ENCODE measurements around the gene GJA4.
A peak's percentile ranks its signal among the peaks of the same experiment; 100 is the strongest.

The GJA4 gene

DNA sequence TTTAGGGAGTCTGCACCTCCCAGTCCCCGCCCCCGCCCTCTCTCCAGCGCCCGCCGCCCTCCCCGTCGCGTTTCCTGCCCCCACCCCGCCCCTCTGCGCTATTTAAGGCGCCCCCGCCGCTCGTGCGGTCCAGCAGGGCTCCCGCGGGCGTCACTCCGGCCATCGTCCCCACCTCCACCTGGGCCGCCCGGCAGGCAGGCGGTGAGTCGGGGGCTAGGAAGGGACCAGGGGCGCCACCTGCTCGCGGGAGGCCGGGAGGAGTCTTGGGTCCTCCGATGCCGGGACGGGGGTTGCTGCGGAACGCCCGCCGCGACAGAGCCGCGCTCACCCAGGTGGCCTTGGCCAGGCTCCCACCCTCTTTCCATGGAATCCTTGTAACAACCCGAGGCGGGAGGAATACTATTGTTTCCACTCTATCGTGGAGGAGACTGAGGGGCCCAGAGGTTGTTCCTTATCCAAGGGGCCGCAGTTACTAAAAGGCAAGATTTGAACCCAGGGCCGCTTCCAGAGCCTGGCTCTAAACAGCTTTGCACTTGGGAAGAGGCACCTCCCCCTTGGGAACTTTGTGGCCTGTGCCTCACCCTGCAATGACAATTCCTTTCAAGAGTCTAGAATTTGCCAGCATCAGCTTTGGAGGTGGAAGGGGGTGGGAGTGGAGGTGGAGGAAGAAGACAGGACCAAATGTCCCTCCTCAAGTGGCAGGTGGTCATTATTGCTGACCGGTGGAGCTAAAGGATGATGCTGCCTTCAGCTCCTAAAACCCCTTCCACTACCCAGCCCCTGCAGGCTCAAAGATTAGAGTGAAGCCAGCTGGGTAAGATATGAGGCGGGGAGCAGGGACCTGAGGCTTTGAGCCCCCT, at the start of gene GJA4:
Gene GJA4 (plus strand): TSS at position 132 of the 860 bp plus-strand sequence. CDS start 1,215 bp downstream, outside the sequence.
- no peak for DNase-seq

DNA sequence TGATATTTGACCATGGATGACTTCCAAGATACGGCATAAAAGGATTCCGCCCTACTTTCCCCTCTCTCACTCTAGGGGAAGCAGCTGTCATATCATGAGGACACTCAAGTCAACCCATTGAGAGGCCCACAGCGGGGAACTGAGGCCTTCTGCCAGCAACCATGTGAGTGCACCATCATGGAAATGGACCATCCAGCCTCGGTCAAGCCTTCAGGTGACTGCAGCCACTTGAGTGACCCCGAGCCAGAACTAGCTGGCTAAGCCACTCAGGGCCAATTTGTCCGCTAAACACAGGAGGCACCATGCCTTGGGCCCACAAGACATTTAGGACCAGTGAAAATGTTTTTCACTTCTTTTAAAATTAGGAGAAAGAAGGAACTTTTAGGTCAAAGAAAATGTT, 49.0 kb upstream of the GJA4 start:
- DNase-seq = no peak

DNA sequence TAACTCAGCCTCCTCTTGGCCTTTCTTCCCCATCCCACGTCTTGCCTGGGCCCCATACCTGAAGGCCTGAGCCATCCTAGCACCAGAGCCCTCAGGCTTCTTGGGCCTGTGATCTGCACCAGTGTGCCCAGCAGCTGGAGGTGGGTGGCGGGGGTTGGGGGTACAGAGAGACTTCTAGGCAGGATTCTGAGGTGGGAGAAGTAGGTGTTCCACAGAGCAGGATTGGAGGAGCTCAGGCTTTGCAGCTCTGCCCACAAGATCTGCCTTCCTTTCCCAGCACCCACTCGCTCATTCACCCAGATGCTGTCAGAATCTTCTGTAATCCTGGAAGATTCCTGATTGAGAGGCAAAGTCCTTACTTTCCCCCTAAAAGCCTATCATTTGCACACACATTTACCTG, 47.9 kb upstream of the GJA4 start:
- DNase-seq = peak in 6 of 58 donors; percentile 2 to 39 (median 14)

DNA sequence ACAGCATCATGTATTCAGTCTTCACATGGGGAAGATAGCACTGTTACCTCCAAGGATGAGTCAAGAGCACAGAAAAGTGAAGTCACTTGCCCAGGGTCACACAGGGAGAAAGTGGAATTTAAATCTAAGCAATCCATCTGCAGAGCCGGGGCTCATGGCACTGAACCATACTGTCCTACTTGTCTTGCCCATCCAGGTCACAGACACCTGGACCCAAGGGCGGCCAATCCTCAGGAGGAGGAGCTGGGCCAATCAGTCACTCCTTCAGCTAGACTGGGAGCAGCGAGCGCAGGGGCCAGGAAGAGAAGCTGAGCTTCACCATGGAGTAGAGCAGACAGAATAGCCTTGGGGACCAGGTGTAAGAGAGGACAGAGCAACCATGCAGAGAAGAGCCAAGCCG, 47.1 kb upstream of the GJA4 start:
- DNase-seq = no peak

DNA sequence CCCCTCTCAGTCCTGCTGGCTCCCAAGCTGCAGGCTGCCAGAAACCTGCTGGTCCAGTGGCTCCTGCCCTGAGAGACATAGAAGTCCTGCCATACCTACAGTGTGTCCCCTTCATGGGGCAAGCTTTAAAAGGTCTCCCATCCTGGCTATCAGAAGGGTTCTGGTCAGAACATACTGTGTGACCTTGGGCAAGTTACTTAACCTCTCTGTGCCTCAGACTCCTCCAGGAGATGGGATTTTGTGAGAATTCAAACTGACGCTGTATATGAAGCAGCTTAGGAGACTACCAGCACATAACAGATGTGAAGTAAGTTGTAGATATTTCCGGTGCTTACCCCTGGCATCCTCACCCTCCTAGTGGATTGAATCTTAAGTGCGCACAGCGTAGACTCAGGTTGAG, 46.7 kb upstream of the GJA4 start:
- no peak for DNase-seq

DNA sequence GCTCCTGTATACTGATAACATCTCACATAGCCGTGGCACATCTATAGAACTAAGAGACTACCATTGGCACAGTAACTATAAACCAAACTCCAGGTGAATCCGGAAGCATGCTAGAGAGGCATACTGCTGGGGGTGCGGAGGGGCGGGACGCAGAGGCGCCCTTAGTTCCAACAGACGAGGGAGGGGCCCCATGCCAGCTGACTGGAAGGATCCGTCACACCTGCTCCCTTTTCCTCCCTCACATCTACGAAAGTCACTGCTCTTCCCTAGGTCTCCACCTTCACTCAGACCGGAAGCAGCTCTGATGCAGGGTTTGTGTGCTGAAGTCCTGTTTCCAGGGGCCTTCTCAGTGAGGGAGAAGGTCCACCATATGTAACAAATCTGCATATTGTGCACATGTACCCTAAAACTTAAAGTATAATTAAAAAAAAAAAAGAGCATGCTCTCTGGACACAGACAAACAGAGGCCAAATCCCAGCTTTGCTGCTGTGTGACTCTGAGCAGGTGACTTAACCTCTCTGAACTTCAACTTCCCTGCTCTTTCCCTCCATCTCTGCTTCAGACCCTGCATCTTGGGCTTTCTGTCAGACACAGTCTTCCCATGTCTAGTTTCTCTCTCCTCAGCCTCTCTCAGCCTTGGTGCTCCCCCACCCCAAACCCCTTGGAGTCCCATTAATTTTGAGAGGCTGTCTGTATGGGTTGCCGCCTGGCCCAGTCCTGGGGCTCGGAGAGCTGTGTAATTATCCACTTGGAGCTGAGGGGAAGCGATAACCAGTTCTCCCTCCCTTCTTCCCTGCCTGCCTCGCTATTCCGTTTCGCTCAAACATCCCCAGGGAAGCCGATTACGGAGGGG, 45.8 kb upstream of the GJA4 start:
- DNase-seq = no peak

DNA sequence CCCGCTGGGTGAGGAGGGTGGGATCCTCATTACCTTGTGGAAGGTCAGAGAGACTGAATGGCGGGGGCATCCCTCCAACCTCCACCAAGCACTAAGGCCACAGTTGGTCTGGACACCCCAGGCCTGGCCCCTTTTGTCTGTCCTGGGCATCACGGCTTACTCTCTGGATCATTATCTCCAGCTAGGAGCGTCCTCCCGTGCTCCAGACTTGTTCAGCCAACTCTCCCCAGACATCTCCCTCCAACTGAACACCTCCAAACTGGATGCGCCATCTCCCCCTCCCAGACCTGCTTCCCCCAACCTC, 45.2 kb upstream of the GJA4 start:
- no peak for DNase-seq

DNA sequence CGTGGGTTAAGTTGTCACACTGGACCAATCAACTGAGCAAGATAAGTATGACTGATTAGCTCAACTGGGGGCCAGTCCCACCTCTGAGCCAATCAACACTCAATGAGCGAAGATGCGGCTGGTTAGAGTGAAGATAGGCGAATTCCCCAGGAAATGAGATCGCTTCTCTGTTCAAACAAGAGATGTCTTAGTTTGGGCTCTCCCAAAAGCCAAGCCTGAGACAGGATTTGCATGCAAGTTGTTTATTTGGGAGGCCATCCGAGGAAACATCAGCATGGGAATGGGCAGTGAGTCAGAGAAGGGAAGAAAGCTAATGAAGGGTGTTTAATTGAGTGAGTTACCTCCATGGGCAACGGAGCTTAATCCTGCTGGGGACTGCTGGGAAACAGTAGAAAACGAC, 42.8 kb upstream of the GJA4 start:
- DNase-seq = peak in 2 of 58 donors; percentile 20 to 36

DNA sequence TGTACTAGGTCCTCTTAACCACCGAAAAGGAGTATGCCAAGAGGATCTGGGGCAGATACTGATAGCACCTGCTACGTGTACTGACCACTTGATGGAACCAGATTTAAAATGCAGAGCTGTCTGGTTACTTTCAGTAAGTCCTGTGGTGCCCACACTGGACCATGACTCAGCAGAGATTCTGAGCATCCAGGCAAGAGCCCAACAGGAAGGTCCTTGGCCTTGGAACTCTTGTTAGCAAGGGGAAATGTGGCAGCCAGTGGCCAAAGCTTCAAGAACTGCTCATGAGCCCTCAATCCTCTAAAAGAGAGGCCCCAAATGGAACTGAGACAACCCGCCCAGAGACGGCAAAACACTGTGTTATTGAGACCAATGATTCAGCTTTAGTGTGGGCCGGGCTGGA, 42.2 kb upstream of the GJA4 start:
- peak in 2 of 58 donors; percentile 18 to 20 for DNase-seq

DNA sequence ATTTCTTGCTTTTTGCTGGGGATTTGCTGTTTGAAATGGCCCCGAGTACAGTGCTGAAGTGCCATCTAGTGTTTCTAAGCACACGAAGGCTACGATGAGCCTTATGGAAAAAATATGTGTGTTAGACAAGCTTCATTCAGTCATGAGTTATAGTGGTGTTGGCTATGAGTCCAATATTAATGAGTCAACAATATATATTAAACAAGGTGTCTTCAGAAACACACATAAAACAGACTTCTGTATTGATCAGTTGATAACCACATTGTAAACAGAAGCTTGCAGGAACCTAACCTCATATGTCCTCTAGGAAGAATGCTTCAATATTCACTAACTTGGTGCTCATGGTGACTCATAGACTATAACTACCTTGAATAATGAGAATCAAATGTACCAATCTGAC, 39.6 kb upstream of the GJA4 start:
- no peak for DNase-seq

DNA sequence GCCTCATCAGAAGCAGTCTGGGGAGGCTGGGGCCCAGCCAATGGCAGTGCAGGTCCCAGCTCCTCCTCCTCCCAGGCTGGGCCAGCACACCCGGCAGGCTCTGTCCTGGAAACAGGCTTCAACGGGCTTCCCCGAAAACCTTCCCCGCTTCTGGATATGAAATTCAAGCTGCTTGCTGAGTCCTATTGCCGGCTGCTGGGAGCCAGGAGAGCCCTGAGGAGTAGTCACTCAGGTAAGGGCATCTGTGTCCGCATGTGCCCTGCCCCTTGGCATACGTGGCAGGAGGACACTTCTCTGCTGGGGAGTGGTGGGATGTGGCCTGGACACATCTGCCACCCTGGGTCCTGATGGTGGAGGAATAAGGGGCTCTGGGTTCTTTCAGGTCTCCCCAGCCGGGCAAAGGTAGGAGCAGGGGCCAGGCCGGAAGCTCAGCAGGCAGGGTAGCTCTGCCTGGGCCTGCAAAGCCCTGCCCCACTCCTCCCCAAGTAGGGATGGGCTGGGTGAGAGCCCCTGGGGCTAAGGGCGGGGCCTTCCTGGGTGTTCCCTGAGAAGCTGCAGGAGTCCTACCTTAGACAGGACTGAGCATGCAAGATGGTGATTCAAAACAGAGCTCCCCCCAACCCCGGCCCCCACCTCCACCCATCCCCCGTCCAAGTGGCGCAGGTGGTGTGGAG, 37.7 kb upstream of the GJA4 start, which contains the start of gene GJB5:
Gene GJB5 (plus strand): TSS at position 84 of the 674 bp plus-strand sequence. CDS start 2,284 bp downstream, outside the sequence.
- DNase-seq = no peak

DNA sequence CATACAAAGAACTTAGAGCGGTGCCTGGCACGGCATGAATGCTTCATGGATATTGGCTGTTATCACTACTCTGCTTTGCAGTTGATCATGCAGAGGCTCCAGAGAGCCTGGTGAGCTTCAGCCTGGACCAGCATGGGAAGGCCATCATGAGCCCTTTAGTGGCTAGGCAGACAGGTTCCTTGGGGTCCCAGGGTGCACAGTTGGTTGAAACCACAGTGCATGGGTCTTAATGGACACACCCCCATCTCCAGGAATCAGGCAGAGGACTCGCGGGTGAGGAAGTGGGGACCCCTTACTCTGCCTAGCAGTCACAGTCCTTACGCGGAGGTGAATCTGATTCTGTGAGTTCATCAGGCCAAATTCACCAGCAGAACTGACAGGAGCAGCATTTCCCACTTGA, 36.8 kb upstream of the GJA4 start:
- no peak for DNase-seq

DNA sequence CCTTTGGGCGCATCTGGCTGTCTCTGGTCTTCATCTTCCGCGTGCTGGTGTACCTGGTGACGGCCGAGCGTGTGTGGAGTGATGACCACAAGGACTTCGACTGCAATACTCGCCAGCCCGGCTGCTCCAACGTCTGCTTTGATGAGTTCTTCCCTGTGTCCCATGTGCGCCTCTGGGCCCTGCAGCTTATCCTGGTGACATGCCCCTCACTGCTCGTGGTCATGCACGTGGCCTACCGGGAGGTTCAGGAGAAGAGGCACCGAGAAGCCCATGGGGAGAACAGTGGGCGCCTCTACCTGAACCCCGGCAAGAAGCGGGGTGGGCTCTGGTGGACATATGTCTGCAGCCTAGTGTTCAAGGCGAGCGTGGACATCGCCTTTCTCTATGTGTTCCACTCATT, 35.4 kb upstream of the GJA4 start:
- DNase-seq = no peak

DNA sequence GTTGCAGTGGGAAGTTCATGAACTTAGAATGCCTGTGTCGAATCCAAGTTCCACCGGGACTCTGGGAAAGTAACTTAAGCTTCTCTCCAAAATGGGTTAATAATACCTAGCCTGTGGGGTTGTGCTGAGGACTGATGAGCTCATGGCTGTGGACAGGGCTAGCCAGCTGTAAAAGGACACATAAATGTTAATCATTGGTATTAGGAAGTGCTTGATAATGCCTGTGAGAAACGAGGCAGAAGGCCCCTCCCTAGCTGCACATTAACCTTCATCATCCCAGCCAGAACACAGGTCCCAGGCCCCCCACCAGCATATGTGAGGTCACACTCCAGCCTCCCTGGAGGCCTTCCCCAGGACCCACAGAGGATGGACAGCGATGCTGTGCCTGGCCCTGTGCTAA, 34.0 kb upstream of the GJA4 start:
- DNase-seq = no peak

DNA sequence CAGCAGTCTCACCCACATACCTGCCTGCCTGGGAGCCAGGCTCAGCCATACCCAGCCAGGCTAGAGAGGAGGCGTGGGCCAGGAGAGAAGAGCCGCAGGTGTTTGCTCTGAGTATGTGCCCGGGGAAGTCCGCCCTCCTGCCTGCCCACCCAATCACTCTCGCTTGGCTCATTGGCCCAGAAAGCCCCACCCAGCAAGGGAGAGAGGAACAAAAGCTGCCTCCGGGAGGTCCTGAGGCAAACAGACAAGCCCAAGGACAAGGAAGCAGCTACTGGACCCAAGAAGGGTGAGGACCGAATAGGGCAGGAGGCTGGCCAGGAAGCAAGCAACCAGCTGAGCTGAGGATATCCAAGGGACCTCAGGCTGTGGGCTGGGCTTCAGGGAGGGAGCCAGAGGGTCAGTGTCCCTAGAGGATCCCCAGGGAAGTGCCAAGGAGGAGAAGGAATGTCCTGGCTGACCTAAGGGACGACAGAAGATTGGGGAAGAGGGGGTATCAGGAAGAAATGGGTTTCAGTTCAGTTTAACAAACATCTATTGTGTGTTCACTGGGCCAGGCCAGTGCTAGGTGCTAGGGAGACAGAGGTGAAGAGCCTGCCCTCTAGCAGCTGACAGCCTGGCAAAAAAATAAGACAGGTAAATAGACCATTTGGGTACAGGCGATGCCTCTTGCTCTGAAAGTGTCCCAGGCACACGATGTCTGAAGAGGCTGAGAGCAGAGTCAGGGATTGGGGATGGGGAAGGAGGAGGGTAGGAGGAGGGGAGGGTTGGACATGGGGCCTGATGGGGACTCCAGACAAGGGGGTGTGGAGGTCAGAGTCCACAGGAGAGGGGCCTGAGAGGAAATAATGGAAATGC, 33.1 kb upstream of the GJA4 start, which contains the start of gene GJB4:
Gene GJB4 (plus strand): TSS at position 238 of the 855 bp plus-strand sequence. CDS start 1,515 bp downstream, outside the sequence.
- no peak for DNase-seq

DNA sequence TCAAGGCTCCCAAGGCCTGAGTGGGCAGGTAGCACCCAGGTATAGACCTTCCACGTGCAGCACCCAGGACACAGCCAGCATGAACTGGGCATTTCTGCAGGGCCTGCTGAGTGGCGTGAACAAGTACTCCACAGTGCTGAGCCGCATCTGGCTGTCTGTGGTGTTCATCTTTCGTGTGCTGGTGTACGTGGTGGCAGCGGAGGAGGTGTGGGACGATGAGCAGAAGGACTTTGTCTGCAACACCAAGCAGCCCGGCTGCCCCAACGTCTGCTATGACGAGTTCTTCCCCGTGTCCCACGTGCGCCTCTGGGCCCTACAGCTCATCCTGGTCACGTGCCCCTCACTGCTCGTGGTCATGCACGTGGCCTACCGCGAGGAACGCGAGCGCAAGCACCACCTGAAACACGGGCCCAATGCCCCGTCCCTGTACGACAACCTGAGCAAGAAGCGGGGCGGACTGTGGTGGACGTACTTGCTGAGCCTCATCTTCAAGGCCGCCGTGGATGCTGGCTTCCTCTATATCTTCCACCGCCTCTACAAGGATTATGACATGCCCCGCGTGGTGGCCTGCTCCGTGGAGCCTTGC, 31.5 kb upstream of the GJA4 start:
- peak in 1 of 58 donors; percentile 19 for DNase-seq

DNA sequence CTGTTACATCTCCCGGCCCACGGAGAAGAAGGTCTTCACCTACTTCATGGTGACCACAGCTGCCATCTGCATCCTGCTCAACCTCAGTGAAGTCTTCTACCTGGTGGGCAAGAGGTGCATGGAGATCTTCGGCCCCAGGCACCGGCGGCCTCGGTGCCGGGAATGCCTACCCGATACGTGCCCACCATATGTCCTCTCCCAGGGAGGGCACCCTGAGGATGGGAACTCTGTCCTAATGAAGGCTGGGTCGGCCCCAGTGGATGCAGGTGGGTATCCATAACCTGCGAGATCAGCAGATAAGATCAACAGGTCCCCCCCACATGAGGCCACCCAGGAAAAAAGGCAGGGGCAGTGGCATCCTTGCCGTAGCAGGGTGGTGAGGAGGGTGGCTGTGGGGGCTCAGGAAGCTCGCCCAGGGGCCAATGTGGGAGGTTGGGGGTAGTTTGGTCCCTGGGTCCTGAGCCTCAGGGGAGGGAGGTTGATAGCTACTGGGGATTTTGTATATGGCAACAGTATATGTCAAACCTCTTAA, 31.0 kb upstream of the GJA4 start:
- DNase-seq = no peak

DNA sequence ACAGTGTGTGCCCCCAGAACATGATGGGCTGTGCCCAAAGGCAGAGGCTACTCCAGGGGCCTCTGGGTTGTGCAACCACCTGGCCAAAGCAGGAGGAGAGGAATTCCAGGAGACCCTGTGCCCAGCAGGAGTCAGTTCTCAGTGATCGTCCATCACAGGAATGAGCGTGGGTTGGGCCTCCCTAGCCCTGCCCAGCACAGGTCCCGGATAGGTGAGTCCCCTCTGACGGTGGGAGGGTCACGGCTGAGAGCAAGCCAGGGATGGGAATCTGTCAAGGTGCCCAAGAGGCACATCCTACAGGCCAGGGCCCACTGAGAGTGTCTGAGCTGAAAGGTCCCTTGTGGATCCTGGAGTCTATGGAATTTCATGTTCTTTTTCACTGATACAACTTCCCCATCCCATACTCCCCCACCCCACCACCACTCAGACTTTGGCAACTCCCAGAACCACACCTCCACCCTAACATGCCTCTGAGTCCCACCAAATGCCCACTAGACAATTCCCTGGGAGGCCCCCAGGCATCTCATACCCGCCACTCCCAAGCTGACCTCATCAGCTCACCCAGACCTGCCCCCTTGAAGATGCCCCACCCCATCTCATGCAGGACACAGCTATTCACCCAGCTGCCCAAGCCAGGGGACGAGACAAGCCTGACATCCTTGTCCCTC, 30.2 kb upstream of the GJA4 start:
- DNase-seq = no peak

DNA sequence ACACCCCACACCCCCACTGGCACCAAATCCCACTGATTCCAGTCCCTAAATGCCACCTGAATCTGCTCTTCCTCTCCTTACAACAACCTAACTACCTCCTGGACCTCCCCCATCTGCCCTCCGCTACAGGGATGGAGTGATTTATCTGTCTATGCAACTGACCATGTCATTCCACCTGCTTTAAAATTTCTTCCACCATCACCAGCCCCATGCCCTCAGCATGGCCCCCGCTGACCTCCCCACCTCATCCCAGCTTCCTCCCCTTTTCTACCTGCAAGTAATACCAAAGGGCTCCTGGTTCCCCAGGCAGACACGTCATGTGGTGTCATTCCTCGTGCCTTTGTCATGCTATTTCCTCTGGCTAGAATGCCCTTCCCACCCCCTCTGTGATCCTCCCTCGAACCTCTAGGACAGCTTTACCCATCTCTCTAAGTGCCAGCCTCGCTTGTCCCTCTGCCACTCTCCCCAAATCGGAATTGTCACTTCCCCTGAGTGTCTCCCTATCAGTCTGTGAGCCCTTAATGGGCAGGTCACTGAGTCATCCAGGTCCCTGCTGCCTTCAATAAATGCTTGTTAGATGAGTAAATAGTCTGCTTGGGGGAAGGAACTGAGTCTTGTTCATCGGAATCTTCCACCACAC, 29.5 kb upstream of the GJA4 start:
- no peak for DNase-seq

Measured in anterior cingulate cortex (tissue), 58 donors.